AG04450 (cell line): ENCODE data around the gene PRSS21. TPM values are rescaled to one million over a fixed set of nuclear protein-coding genes. Genes with fewer than 3 reads are reported as not detected.

ENCODE experiments used
- CTCF ChIA-PET: fragments of 300-600, 350-600 bp; formaldehyde crosslinking; extraction: SDS; loops from one replicate; lab custom pipeline; 2022; ENCODE audit warnings: antibody characterized with exemption, inconsistent platforms; lab: Charles Lee
- POLR2A ChIA-PET: fragments of 350-600 bp; formaldehyde crosslinking; extraction: SDS; loops from one replicate; lab custom pipeline; 2021; ENCODE audit warnings: antibody characterized with exemption, inconsistent platforms; lab: Yijun Ruan, JAX
- DNase-seq: peaks from one replicate; pipeline ENCODE4 v3.0.0-alpha.2; 2011; ENCODE audit warnings: low read depth, low spot score
- H3K27ac ChIP-seq: one replicate; pipeline ENCODE4 v1.5.1; 2012; ENCODE audit warnings: low read depth, low read length, control low read depth
- H3K27me3 ChIP-seq: one replicate; pipeline ENCODE4 v1.6.0; 2012; ENCODE audit warnings: low read length; ENCODE audit not compliant: control insufficient read depth, insufficient read depth
- H3K4me3 ChIP-seq: 2 replicates; pipeline ENCODE4 v1.5.1; 2011; ENCODE audit warnings: mild to moderate bottlenecking, low read depth, low read length, control low read depth
- H3K9me3 ChIP-seq: 2 replicates; pipeline ENCODE4 v1.5.1; 2012; ENCODE audit warnings: low read length; ENCODE audit not compliant: control insufficient read depth, insufficient read depth
- CTCF ChIP-seq: IDR thresholded peaks from 2 replicates; pipeline ENCODE4 v1.5.1; 2011; ENCODE audit warnings: low read depth, low read length, control low read depth, inconsistent platforms
- polyA plus RNA-seq: library from polyadenylated mRNA; depleted of rRNA; stranded (reverse); fragments of >200 nt; gene quantifications from 2 replicates; pipeline ENCODE4 v1.2.3, GENCODE V29; 2011

The PRSS21 gene
- polyA plus RNA-seq, 1 experiment = 0.17 TPM

- no peak overlapping the region for H3K27ac ChIP-seq
- CTCF ChIA-PET = interaction anchor here (1.2 kb wide), 1 partner anchor 25 kb away, joined by 5 read pairs; no protein-coding TSS in a partner anchor
- TF ChIP-seq CTCF = no peak
- H3K27me3 ChIP-seq = no peaks in the 10 kb centered on the region
- peaks cover 10% of the 10 kb centered on the region; the same call in 1 of the 2 replicates for H3K9me3 ChIP-seq
- POLR2A ChIA-PET = no interaction called here
- no peak overlapping the region for H3K4me3 ChIP-seq
- no peak for DNase-seq
These were observed 26.5 kb downstream of the PRSS21 start for GRCh38 chr16:2843526-2843925.

- Histone ChIP-seq H3K9me3 (peaks cover 10% of the 10 kb centered on the region; the same call in 1 of the 2 replicates), H3K27me3 (peaks cover 6% of the 10 kb centered on the region), H3K4me3 (no peak overlapping the region), H3K27ac (no peak overlapping the region)
- TF ChIP-seq CTCF = no peak
- no peak for DNase-seq
- ChIA-PET CTCF (interaction anchor here (0.6 to 1.0 kb wide), 3 partner anchors 23 to 1788 kb away, joined by 3 to 6 read pairs (median 3); no protein-coding TSS in a partner anchor), POLR2A (no interaction called here)
These were observed 28.1 kb downstream of the PRSS21 start for GRCh38 chr16:2845116-2845515.

GRCh38 chr16:2846511-2847310, 29.7 kb downstream of the PRSS21 start:
- ChIA-PET POLR2A (no interaction called here), CTCF (no interaction called here)
- Histone ChIP-seq H3K27me3 (peaks cover 6% of the 10 kb centered on the region), H3K4me3 (no peak overlapping the region), H3K9me3 (peaks cover 10% of the 10 kb centered on the region; the same call in 1 of the 2 replicates), H3K27ac (peak overlapping the region; percentile 84)
- peak; percentile 60 for DNase-seq
- no peak for TF ChIP-seq CTCF

- no peak overlapping the region for H3K4me3 ChIP-seq
- no peak for TF ChIP-seq CTCF
- ChIA-PET CTCF (interaction anchor here (1.2 kb wide), 1 partner anchor 19 kb away, joined by 3 read pairs; no protein-coding TSS in a partner anchor), POLR2A (no interaction called here)
- no peak overlapping the region for H3K27ac ChIP-seq
- peaks cover 6% of the 10 kb centered on the region for H3K27me3 ChIP-seq
- no peak for DNase-seq
- H3K9me3 ChIP-seq = peaks cover 18% of the 10 kb centered on the region
These were observed 32.1 kb downstream of the PRSS21 start for GRCh38 chr16:2848933-2849725.
